Midbrain (tissue), 1 donor: ENCODE data around the gene LMAN1L.

Experiments used
- DNase-seq: peaks from one replicate; lab custom pipeline; 2025; lab: John Stamatoyannopoulos, UW

LMAN1L gene

GRCh38 chr15:74816624-74817369 is 4.2 kb downstream of the LMAN1L start:
- DNase-seq: no peak

- no peak for DNase-seq
Measured at GRCh38 chr15:74817370-74817737, 4.7 kb downstream of the LMAN1L start.

GRCh38 chr15:74820056-74820455 is 7.4 kb downstream of the LMAN1L start:
- no peak for DNase-seq

GRCh38 chr15:74821091-74821789 is 8.6 kb downstream of the LMAN1L start:
- DNase-seq: no peak

GRCh38 chr15:74821790-74822158 is 9.1 kb downstream of the LMAN1L start:
- no peak for DNase-seq

GRCh38 chr15:74822233-74822632 is 9.6 kb downstream of the LMAN1L start:
- no peak for DNase-seq

GRCh38 chr15:74823324-74823723 is 10.7 kb downstream of the LMAN1L start:
- DNase-seq: no peak

GRCh38 chr15:74824976-74825375 is 12.3 kb downstream of the LMAN1L start:
- DNase-seq: no peak

- no peak for DNase-seq
Measured at GRCh38 chr15:74825866-74826265, 13.2 kb downstream of the LMAN1L start.

- DNase-seq: peak; percentile 9
Measured at GRCh38 chr15:74826364-74826819, 13.8 kb downstream of the LMAN1L start, which contains the start of gene CPLX3. TSS of gene CPLX3 (plus strand) at chr15:74826627. CDS start at chr15:74826704, 77 bp downstream.

- no peak for DNase-seq
Measured at GRCh38 chr15:74826921-74827320, 14.3 kb downstream of the LMAN1L start.

GRCh38 chr15:74827614-74828013 is 15.0 kb downstream of the LMAN1L start:
- DNase-seq: no peak

GRCh38 chr15:74828835-74829234 is 16.2 kb downstream of the LMAN1L start:
- DNase-seq: no peak

- no peak for DNase-seq
Measured at GRCh38 chr15:74829486-74829885, 16.9 kb downstream of the LMAN1L start.

- DNase-seq: no peak
Measured at GRCh38 chr15:74829991-74830390, 17.4 kb downstream of the LMAN1L start.

- peak; percentile 62 for DNase-seq
Measured at GRCh38 chr15:74830868-74831267, 18.2 kb downstream of the LMAN1L start.

- DNase-seq: no peak
Measured at GRCh38 chr15:74831813-74832495, 19.3 kb downstream of the LMAN1L start.

GRCh38 chr15:74832826-74833225 is 20.2 kb downstream of the LMAN1L start:
- DNase-seq: no peak

GRCh38 chr15:74833376-74834107 is 20.9 kb downstream of the LMAN1L start:
- DNase-seq: no peak

- peak; percentile 28 for DNase-seq
Measured at GRCh38 chr15:74835312-74835823, 22.7 kb downstream of the LMAN1L start.

GRCh38 chr15:74836846-74837245 is 24.2 kb downstream of the LMAN1L start:
- DNase-seq: no peak
